Prostate gland (tissue), 2 donors: ENCODE measurements around the gene SCARB1. TPM values are rescaled to one million over a fixed set of nuclear protein-coding genes. Genes with fewer than 3 reads are reported as not detected.

Experiments
- DNase-seq: peaks from one replicate; pipeline ENCODE4 v3.0.0-alpha.2; 2019; ENCODE audit warnings: low spot score
- H3K27ac ChIP-seq, 2 donors: fragments of 200-600 bp; sonication (generic); 2 replicates each; pipeline ENCODE4 v1.5.1; 2017 to 2019
- H3K27me3 ChIP-seq: fragments of 200-600 bp; sonication (generic); replicated peaks from 2 replicates; pipeline ENCODE4 v1.5.1; 2019; ENCODE audit not compliant: insufficient read depth
- H3K36me3 ChIP-seq, 2 donors: fragments of 200-600 bp; sonication (generic); 1 replicate in 1 of 2; 2 replicates in 1 of 2; pipeline versions ENCODE4 v1.5.1 to v1.8.1; 2017 to 2019
- H3K4me1 ChIP-seq: fragments of 200-600 bp; sonication (generic); replicated peaks from 2 replicates; pipeline ENCODE4 v1.5.1; 2019
- H3K4me3 ChIP-seq, 2 donors: fragments of 200-600 bp; sonication (generic); 2 replicates each; pipeline ENCODE4 v1.5.1; 2017 to 2019
- H3K9me3 ChIP-seq: fragments of 200-600 bp; sonication (generic); 2 replicates; pipeline ENCODE4 v1.5.1; 2017
- POLR2A ChIP-seq: fragments of 450-650 bp; IDR thresholded peaks from one replicate; pipeline ENCODE4 v1.6.1; 2016; ENCODE audit warnings: antibody characterized with exemption, mild to moderate bottlenecking
- POLR2AphosphoS5 ChIP-seq: sonication (generic); formaldehyde crosslinking; IDR thresholded peaks from one replicate; pipeline ENCODE4 v1.6.1; 2017; ENCODE audit warnings: antibody characterized with exemption
- WGBS: methylation state at CpG from one replicate; pipeline ENCODE4 v1.1.5; 2018; 5-methylcytosine and 5-hydroxymethylcytosine counted together
- intact Hi-C: fragments of 100-400 bp; cut with DNase I; formaldehyde crosslinking; loops from one replicate; pipeline ENCODE4 v1.14.2; 2022
- total RNA-seq, 2 donors: library from RNA; depleted of rRNA; stranded (reverse); fragments of >200 nt; gene quantifications; one replicate each; pipeline ENCODE4 v1.1.0, GENCODE V29; 2016
- TF ChIP-seq, protein P1 (sequence below), 4 experiments: fragments of 200-600 bp in 2 of 4; fragments of 450-650 bp in 2 of 4; sonication (generic) in 2 of 4; IDR thresholded peaks; 1 replicate in 3 of 4; 2 replicates in 1 of 4; pipeline ENCODE4 v1.5.1; 2016 to 2019; ENCODE audit warnings: antibody characterized with exemption in 4 of 4, mild to moderate bottlenecking in 2 of 4, moderate library complexity in 2 of 4

Gene SCARB1
- total RNA-seq, 2 donors from 2014 or later = 28.0 to 44.4 TPM

- 49% methylated on average over 2 of the region's 2 CpGs for WGBS
- intact Hi-C loops = loop anchor here (5.0 kb wide), 1 partner anchor 408 kb away; no protein-coding TSS in a partner anchor
- DNase-seq = no peak
- H3K36me3 ChIP-seq = no peaks in the 10 kb centered on the region
- no peaks in the 10 kb centered on the region for H3K27me3 ChIP-seq
- no peaks in the 10 kb centered on the region for H3K4me1 ChIP-seq
- H3K4me3 ChIP-seq = no peak overlapping the region
- no peaks in the 10 kb centered on the region for H3K9me3 ChIP-seq
- H3K27ac ChIP-seq = peak overlapping the region; percentile 11 to 63
- TF ChIP-seq, protein P1, sequence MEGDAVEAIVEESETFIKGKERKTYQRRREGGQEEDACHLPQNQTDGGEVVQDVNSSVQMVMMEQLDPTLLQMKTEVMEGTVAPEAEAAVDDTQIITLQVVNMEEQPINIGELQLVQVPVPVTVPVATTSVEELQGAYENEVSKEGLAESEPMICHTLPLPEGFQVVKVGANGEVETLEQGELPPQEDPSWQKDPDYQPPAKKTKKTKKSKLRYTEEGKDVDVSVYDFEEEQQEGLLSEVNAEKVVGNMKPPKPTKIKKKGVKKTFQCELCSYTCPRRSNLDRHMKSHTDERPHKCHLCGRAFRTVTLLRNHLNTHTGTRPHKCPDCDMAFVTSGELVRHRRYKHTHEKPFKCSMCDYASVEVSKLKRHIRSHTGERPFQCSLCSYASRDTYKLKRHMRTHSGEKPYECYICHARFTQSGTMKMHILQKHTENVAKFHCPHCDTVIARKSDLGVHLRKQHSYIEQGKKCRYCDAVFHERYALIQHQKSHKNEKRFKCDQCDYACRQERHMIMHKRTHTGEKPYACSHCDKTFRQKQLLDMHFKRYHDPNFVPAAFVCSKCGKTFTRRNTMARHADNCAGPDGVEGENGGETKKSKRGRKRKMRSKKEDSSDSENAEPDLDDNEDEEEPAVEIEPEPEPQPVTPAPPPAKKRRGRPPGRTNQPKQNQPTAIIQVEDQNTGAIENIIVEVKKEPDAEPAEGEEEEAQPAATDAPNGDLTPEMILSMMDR (IDR thresholded peaks at IDR 0.05) = no peak
- TF ChIP-seq POLR2AphosphoS5 = no peak
- no peak for TF ChIP-seq POLR2A
These were observed 98.6 kb downstream of the SCARB1 start for GRCh38 chr12:124764870-124765580.

GRCh38 chr12:124764451-124764850 is 99.2 kb downstream of the SCARB1 start:
- Histone ChIP-seq H3K9me3 (no peaks in the 10 kb centered on the region), H3K4me3 (no peak overlapping the region), H3K27me3 (no peaks in the 10 kb centered on the region), H3K36me3 (no peaks in the 10 kb centered on the region), H3K4me1 (no peaks in the 10 kb centered on the region), H3K27ac (peak overlapping the region in 1 of 2 donors; percentile 11)
- no peak for DNase-seq
- 63% methylated on average over 3 of the region's 3 CpGs for WGBS
- intact Hi-C loops = no loop called here
- TF ChIP-seq POLR2A (no peak), POLR2AphosphoS5 (no peak)
- TF ChIP-seq, protein P1 (IDR thresholded peaks at IDR 0.05) = peak; percentile 30 to 76 (median 66)

DNA sequence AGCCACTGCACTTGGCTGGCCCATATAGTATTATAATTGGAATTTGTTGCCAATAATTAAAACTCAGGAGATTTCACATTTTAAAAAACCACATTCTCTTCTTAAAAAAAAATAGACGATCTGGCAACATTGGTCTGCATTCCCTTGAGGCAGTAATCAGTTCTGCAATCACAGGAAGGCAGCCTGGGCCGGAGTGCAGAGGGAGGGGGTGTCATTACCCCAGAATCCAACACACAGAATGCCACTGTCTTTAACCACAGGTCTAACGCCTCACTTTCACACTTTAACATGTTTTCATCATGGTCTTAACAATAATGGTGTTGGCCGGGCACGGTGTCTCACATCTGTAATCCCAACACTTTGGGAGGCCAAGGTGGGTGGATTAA is 100.1 kb downstream of the SCARB1 start:
- no peak overlapping the region for H3K27ac ChIP-seq
- TF ChIP-seq, protein P1 (IDR thresholded peaks at IDR 0.05) = no peak
- TF ChIP-seq POLR2A = no peak
- TF ChIP-seq POLR2AphosphoS5 = no peak
- H3K4me3 ChIP-seq = no peak overlapping the region
- intact Hi-C loops = no loop called here
- H3K36me3 ChIP-seq = no peaks in the 10 kb centered on the region
- H3K27me3 ChIP-seq = no peaks in the 10 kb centered on the region
- H3K9me3 ChIP-seq = no peaks in the 10 kb centered on the region
- DNase-seq = no peak
- 74% methylated on average over 5 of the region's 5 CpGs for WGBS
- H3K4me1 ChIP-seq = no peaks in the 10 kb centered on the region

DNA sequence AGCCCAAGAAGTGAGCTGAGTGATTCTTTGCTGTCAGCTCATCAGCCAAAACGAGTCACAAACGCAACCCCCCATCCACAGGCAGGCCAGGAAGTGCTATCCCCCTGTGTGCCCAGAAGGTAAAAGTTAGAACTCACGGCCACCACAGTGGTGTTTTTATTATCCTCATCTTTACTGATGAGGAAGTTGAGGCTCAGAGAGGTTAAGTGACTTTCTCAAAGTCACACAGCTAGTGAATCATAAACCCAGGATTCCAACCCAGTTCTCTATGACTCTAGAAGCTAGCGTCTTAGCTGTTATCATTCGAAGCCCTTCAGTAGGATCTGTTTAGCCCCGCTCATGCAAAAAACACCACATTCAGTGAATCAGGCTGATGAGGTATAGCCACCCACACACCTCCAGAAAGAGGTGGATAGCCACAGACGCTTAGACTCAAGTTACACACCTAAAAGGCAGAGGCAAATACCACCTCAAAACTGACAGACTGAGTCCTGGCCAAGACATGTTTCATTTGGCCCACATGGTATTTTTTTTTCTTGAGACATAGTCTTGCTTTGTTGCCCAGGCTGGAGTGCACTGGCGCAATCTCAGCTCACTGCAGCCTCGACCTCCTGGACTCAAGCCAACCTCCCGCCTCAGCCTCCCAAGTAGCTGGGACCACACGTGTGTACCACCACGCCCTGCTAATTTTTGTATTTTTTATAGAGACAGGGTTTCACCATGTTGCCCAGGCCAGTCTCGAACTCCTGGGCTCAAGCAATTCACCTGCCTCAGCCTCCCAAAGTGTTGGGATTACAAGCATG is 100.7 kb downstream of the SCARB1 start:
- Histone ChIP-seq H3K4me1 (no peaks in the 10 kb centered on the region), H3K4me3 (no peak overlapping the region), H3K27me3 (no peaks in the 10 kb centered on the region), H3K9me3 (no peaks in the 10 kb centered on the region), H3K36me3 (no peaks in the 10 kb centered on the region), H3K27ac (no peak overlapping the region)
- WGBS = 65% methylated on average over 13 of the region's 13 CpGs
- TF ChIP-seq, protein P1 (IDR thresholded peaks at IDR 0.05) = no peak
- TF ChIP-seq POLR2A = no peak
- TF ChIP-seq POLR2AphosphoS5 = no peak
- intact Hi-C loops = no loop called here
- no peak for DNase-seq
